SHP77 (cell line): Measurements from ENCODE around the gene SELENON.

Source experiments
- DNase-seq, 2 experiments: peaks; one replicate each; lab custom pipeline; 2025; lab: John Stamatoyannopoulos, UW

Gene SELENON

DNA sequence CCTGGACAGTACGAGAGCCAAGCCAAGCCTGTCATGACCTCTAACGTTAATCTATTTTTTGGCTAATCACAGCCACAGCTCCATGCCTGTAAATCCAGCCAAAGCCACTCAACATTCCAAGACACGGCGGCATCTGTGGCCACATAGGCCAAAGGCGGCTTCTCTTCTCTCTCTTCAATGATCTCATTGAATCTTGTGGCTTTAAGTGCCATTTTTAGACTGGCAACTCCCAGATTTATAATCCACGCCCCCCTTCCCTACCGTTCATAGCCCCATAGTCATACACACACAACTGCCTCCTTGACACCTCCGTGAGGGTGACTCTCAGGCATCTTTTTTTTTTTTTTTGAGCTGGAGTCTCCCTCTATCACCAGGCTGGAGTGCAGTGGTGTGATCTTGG lies 5.7 kb upstream of the SELENON start:
- no peak for DNase-seq

GRCh38 chr1:25795211-25795610 lies 4.8 kb upstream of the SELENON start:
- DNase-seq = no peak

DNA sequence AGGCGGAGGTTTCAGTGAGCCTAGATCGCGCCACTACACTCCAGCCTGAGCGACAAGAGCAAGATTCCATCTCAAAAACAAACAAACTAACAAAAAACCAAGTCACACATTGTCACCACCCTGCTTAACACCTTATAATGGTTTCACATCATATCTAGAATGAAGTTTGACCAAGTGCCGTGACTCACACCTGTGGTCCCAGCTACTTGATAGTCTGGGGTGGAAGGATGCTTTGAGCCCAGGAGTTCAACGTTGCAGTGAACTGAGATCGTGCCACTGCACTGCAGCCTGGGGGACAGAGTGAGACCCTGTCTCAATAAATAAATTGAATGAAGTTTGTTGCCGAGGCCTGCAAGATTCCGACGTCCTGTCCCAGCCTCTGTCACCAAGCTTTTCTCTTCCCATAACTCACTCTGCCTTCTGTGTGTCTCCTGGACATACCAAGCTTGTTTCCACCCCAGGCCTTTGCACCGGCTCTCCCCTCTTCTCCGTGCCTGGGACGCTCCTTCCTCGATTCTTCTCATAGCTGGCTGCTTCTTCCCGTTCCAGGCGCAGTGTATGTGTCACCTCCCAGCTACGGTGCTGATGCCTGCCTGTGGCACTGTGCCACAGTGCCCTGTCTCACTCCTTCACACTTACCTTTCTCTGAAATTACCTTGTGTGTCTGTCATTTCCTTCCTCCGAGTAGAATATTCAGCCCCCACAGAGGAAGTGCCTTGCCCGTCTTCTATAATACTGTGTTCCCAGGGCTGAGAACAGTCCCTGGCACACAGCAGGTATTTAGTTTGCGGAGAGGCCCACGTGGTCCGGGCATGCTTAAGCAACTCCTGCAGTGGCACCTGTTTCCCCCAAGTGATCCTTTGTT lies 3.8 kb upstream of the SELENON start:
- DNase-seq = peak; percentile 63 to 70

DNA sequence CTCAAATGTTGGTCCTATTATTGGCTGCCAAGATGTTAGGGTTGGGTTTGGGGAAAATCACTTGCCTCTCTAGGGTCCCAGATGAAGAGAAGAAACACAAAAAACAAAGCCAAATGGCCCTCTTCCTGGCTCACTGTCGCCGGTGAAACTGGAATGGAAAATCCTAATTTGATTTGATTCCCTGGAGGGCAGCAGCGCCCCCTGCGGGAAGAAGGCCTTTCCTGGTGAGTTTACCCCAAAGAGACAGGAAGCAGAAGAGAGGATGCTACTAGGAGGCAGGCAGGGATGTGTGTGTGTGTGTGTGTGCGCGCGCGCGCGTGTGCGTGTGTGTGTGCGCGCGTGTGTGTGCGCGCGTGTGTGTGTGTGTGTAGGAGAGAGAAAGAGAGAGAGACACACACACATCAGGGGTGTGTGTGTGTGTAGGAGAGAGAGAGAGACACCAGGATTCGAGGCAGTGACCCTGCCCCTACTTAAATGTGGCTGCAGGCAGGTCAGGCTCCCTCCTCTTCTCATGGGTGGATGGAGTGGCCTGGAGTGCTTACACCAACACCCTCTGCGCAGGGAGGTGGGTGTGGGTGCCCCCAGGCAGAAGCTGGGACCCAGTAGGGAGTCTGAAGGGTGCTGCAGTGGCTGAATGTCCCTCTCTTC lies 3.1 kb upstream of the SELENON start:
- peak; percentile 82 to 87 for DNase-seq

- no peak for DNase-seq
Observed at GRCh38 chr1:25797939-25798338, 2.1 kb upstream of the SELENON start.

DNA sequence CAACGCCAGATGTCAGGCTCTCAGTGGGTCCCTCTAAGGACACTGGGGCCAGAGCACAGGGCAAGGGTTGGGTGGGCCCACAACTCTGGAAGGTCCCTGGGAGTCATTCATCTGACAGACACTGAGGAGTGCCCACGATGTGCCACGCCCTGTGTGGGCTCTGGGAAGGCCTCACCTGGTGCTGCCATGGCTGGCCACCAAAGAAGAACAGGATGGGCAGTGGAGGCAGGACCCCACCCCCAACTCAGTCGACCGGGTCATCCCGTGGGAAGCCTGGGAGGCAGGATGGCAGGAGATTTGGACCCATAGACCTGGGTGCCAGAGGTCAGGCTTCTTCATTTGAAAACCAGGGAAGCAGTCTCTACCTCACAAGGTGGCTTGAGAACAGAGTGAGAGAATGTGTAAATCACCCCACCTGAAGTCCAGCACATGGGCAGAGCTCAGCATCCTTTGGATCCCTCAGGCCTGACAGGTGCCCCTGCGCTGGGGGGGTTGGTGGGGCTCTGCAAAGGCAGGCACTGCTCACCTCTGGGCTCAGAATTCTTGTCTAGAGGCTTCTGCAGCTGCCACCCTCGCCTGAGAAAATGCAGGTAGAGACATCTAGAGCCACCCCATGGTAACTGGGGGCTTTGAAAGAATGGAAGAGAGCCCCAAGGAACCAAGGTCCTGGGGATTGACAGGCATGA lies 1.2 kb upstream of the SELENON start:
- DNase-seq = no peak

DNA sequence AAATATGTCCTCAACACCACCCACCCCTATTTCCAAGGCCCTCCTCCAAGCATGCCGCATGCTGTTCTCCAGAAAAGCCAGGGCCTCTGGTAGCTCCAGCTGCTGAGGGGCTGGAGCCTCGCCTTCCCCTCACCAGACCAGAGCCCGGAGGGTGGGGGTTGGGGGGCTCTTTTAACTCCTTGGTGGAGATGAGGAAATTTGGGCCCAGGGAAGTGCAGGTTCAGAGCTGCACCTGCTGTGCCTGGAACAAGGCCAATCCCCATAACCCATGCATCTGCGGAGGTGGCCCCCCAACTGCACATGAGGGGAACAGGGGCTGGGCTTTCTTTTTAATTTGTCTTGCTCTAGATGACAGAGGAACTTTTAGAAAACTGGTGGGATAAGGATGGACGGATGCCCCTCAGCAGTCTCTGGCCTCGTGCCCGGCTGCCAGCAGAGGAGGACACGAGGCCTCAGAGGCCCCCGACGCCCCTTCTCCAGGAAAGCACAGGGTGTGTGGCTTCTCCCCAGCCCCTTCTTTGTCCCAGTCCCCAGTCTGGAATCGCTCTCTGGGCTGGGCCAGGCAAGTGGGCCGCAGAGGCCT lies 550 bp upstream of the SELENON start:
- no peak for DNase-seq

DNA sequence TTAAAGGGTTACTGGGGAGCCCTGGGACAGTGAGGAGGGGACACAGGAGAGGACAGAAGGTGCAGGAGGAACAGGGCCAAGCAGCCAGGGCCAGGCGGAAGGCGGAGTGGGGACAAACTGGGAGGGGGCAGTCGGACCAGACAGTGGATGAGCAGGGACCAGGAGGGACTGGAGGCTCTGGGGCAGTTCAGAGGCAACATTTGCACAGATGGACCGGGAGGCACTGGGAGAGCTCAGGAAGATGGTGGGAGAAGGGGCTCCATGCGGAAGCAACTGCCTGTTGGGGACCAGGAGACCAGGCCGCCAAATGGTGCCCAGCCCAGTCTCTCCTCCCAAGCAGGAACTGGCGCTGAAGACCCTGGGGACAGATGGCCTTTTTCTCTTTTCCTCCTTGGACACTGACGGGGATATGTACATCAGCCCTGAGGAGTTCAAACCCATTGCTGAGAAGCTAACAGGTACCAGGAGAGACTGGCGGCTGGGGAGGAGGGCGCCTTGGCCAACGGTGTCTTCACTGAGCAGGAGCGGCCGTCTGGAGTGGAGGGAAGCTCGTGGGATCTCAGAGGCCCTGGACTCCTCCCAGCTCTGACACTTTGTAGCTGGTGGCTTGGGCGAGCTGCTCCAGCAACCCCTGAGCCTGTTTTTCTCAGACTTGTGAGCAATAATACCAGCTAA lies 847 bp downstream of the SELENON start:
- no peak for DNase-seq

- no peak for DNase-seq
Observed at GRCh38 chr1:25802915-25803314, 2.9 kb downstream of the SELENON start.

DNA sequence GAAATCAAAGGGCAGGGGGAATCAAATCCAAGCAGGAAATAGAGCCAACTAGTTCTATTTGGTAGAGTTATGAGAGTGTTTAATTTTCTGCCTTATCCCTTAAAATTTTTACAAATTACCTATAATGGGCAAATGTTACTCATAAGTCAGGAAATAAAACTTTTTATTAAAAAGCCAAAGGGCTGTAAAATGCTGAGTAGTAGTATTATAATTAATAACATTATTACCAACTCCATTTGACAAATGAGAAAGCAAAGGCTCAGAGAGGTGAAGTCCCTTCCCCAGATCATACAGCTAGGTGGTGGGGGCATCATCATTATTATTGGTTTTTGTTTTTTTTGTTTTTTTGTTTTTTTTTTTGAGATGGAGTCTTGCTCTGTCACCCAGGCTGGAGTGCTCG lies 3.4 kb downstream of the SELENON start:
- no peak for DNase-seq

GRCh38 chr1:25804244-25804963 lies 4.4 kb downstream of the SELENON start:
- DNase-seq = no peak

DNA sequence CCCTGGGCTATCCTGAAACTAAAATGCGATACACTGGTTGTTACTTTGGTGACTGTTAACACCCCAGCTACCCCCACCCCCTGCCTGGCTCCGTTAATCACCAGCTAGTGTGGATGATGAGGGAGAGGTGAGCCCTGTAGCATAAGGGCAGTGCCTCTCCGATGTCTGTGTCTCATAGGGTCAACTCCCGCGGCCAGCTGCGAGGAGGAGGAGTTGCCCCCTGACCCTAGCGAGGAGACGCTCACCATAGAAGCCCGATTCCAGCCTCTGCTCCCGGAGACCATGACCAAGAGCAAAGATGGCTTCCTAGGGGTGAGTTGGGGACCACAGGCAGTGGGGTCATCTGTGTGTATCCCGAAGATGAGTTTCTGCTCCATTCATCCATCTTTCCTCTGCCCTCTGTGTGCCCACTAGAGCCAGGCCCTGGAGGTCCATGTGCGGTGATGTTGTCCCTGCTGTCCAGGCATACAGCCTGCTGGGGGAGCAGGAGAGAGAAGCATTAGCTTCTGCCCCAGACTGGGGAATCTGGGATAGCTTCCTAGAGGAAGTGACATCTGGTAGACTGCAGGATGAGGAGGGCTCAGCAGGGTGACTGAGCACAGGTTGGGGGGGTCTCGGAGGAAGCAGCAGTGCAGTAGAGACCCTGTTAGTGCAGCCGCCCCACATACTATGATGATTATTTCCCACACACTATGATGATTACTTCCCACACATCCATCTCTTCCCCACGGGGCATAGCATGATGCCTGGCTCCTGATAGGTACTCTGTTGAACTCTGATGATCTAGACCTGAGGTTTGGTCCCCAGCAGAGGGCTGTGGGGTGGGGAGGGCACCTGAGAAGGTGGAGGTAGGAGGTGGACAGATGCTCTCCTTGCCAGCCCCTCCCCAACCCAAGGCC lies 5.2 kb downstream of the SELENON start:
- DNase-seq = no peak

- no peak for DNase-seq
Observed at GRCh38 chr1:25805863-25806225, 5.9 kb downstream of the SELENON start.

DNA sequence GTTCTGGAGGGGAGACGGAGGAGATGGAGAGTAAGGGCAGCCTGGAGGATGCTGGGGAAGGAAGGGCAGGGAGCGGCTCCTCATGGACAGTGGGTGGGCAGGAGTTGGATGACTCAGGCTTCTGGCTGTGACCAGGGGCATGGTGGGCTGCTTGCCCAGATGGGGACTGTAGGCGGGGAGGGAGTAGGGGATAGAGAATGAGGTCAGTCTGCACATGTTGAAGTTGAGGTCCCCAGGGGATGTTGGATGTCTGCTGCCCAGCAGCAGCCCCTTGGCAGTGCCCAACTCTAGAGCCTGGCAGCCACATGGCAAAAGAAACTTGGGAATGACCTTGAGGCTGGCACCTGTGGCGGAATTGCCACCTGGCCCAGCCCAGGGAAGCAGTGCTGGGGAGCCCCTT lies 6.4 kb downstream of the SELENON start:
- DNase-seq = no peak

DNA sequence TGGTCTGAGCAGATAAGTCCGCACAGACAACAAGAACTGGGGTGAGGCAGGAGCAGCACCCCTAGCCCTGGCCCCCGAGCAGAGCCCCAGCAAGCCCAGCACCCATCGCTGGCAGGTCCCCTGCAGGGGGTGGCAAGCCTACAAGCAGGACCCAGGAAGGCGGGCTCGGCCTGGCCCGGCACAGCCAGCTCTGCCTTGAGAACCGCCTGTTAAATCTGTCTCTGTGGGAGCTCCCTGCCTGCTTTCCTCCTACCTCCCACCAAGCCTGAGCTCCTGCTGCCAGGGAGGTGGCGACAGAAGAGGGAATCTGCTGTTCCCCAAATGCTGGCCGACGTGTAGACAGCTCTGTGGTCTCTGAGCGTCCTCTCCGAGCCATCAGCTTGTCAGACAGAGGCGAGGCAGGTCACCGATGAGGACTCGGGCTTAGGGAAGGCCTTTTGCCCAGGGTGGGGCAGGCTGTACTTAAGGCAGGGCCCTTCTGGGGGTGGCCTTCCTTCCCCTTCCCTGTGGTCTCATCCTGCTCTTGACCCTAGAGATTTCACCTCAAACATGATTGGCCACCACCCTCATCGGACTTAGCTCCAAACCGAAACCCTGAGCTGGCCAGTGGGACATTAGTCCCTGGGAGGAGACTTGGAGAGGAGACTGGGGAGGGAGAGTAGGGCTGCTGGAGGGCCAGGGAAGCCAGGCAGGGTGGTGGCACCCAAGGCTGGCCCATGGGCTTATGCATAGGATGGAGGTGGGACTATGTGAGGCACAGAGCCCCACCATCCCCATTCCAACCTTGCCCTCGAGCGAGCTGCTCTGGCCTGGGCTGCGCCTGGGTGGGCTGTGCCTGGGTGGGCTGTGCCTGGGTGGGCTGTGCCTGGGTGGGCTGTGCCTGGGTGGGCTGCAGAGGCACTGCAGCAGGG lies 7.7 kb downstream of the SELENON start:
- DNase-seq = no peak

DNA sequence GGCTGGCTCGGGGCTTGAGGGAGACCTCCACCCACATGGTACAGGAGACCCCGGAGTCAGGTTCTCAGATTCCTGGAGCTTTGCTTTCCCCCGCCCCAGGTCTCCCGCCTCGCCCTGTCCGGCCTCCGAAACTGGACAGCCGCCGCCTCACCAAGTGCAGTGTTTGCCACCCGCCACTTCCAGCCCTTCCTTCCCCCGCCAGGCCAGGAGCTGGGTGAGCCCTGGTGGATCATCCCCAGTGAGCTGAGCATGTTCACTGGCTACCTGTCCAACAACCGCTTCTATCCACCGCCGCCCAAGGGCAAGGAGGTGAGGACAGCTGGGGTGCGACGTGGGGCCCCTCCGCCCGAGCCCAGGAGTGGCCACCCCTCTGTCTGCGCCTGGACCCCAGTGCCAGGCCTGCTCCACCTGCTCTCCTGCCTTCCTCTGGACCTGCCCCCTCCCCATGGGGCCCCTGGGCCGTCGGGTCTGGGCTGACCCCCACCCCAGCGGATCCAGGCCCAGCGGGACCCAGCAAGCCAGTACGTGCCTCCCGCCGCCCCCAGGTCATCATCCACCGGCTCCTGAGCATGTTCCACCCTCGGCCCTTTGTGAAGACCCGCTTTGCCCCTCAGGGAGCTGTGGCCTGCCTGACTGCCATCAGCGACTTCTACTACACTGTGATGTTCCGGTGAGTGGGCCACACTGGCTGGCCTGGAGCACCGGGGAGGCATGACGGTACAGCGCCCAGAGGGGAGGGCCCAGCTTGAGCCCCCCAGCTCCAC lies 8.7 kb downstream of the SELENON start:
- no peak for DNase-seq

- DNase-seq = no peak
Observed at GRCh38 chr1:25809283-25809926, 9.4 kb downstream of the SELENON start.

- DNase-seq = no peak
Observed at GRCh38 chr1:25809929-25810328, 9.9 kb downstream of the SELENON start.
